ENCODE data around the gene RPP25. TPM values are rescaled to one million over a fixed set of nuclear protein-coding genes. Genes with fewer than 3 reads are reported as not detected.
"Not testable (repeated sequence)": the region's sequence is repeated elsewhere in the genome, so short reads cannot be mapped to it uniquely, and the experiment has no call there.

RPP25 gene
- total RNA-seq, 2 experiments from 2014 or later = 6.5 to 7.2 TPM

DNA sequence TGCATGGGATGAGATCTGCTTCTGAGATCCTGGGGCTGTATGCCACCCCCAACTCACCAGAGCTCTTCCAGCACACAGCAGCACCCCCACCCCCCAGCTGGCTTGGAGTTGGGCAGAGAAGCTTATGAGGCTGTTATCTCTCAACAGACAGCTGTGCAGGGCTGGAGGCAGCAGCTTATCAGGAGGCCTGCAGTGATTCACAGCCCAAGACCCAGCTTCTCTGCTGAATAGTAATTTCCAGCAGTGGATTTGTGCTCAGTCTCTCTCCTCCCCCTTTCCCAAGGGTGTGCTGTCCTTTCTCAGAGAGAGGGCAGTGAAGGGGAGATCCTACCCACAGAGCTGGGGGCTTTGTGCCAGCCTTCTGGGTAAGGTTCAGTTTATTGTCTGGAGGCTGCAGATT is 2.1 kb downstream of the RPP25 start:
- ChIA-PET POLR2A (interaction anchor here (0.6 to 0.8 kb wide), 2 partner anchors 17 to 167 kb away, joined by 3 to 4 read pairs; partner anchors contain the start of gene COX5A), CTCF (interaction anchor here (1.0 to 10.6 kb wide), 6 partner anchors 14 to 184 kb away, joined by 3 to 95 read pairs (median 5); partner anchors contain the start of gene FAM219B)
- ATAC-seq (no peak), DNase-seq (no peak)
- H3K27ac Mint-ChIP-seq = no peak overlapping the region
- H3K4me1 Mint-ChIP-seq (ENCODE audit: low read depth) = peaks cover 41% of the 10 kb centered on the region
- H3K4me3 Mint-ChIP-seq = no peak overlapping the region
- peaks cover 3% of the 10 kb centered on the region for H3K36me3 Mint-ChIP-seq (ENCODE audit: low read depth)
- H3K9me3 Mint-ChIP-seq (ENCODE audit: insufficient read depth) = no peaks in the 10 kb centered on the region
- peaks cover 28% of the 10 kb centered on the region for H3K27me3 Mint-ChIP-seq (ENCODE audit: low read depth)

- H3K4me1 Mint-ChIP-seq (ENCODE audit: low read depth) = peaks cover 18% of the 10 kb centered on the region
- no peak overlapping the region for H3K27ac Mint-ChIP-seq
These were observed 5.6 kb downstream of the RPP25 start for GRCh38 chr15:74951006-74951405.

GRCh38 chr15:74950078-74950908 is 6.3 kb downstream of the RPP25 start:
- Mint-ChIP-seq H3K27ac (no peak overlapping the region), H3K36me3 (ENCODE audit: low read depth) (no peaks in the 10 kb centered on the region), H3K9me3 (ENCODE audit: insufficient read depth) (no peaks in the 10 kb centered on the region), H3K27me3 (ENCODE audit: low read depth) (peaks cover 6% of the 10 kb centered on the region), H3K4me1 (ENCODE audit: low read depth) (peaks cover 11% of the 10 kb centered on the region), H3K4me3 (no peak overlapping the region)
- ChIA-PET POLR2A (interaction anchor here (0.8 kb wide), 1 partner anchor 57 kb away, joined by 3 read pairs; no protein-coding TSS in a partner anchor), CTCF (interaction anchor here (0.5 to 10.6 kb wide), 35 partner anchors 9 to 333 kb away, joined by 3 to 95 read pairs (median 5); partner anchors contain the start of genes COX5A, CSK, FAM219B and SCAMP5)
- peak; percentile 85 for DNase-seq
- ATAC-seq = peak; percentile 88

More at GRCh38 chr15:74951006-74951405, 5.6 kb downstream of the RPP25 start:
- ChIA-PET POLR2A (interaction anchor here (0.8 kb wide), 1 partner anchor 57 kb away, joined by 3 read pairs; no protein-coding TSS in a partner anchor), CTCF (interaction anchor here (0.5 to 10.6 kb wide), 33 partner anchors 10 to 334 kb away, joined by 3 to 95 read pairs (median 5); partner anchors contain the start of genes COX5A, CSK, FAM219B and SCAMP5)
- Mint-ChIP-seq H3K4me3 (no peak overlapping the region), H3K27me3 (ENCODE audit: low read depth) (peaks cover 9% of the 10 kb centered on the region), H3K9me3 (ENCODE audit: insufficient read depth) (no peaks in the 10 kb centered on the region), H3K36me3 (ENCODE audit: low read depth) (no peaks in the 10 kb centered on the region)
- ATAC-seq = no peak
- no peak for DNase-seq

GRCh38 chr15:74937590-74938371 is 18.8 kb downstream of the RPP25 start, which contains the start of gene COX5A:
Gene COX5A (minus strand): TSS chr15:74938073. CDS start chr15:74938014, 59 bp downstream.
- DNase-seq (peak; percentile 95), ATAC-seq (peak; percentile 97)
- CTCF ChIA-PET = interaction anchor here (0.9 to 1.5 kb wide), 6 partner anchors 12 to 168 kb away, joined by 3 to 6 read pairs (median 3); no protein-coding TSS in a partner anchor
- Mint-ChIP-seq H3K9me3 (ENCODE audit: insufficient read depth) (no peaks in the 10 kb centered on the region), H3K4me1 (ENCODE audit: low read depth) (peaks cover 41% of the 10 kb centered on the region), H3K27ac (peak within 1 kb of the TSS; percentile 92), H3K4me3 (peak within 1 kb of the TSS; percentile 91), H3K27me3 (ENCODE audit: low read depth) (peaks cover 2% of the 10 kb centered on the region), H3K36me3 (ENCODE audit: low read depth) (peaks cover 23% of the 10 kb centered on the region)
- POLR2A ChIA-PET = interaction anchor here (0.6 to 2.1 kb wide), 10 partner anchors 16 to 264 kb away, joined by 3 to 7 read pairs (median 4); partner anchors contain the start of genes C15orf39 and FAM219B

- POLR2A ChIA-PET = interaction anchor here (0.6 to 2.1 kb wide), 4 partner anchors 31 to 160 kb away, joined by 3 to 7 read pairs (median 4); partner anchors contain the start of gene FAM219B
- H3K36me3 Mint-ChIP-seq (ENCODE audit: low read depth) = peaks cover 25% of the 10 kb centered on the region
These were observed 19.3 kb downstream of the RPP25 start for GRCh38 chr15:74937272-74937589.

DNA sequence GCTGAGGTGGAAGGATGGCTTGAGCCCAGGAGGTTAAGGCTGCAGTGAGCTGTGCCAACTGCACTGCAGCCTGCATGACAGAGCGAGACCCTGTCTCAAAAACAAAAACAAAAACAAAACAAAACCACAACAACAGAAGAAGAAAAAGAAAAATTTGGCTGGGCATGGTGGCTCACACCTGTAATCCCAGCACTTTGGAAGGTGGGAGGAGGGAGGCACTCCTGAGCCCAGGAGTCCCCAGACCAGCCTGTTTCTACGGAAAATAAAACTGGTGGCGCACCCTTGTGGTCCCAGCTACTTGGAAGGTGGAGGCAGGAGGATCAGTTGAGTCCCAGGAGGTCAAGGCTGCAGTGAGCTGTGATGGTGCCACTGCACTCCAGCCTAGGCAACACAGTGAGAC is 21.4 kb downstream of the RPP25 start:
- POLR2A ChIA-PET = interaction anchor here (0.6 to 1.6 kb wide), 2 partner anchors 29 to 209 kb away, joined by 3 to 4 read pairs; no protein-coding TSS in a partner anchor
- CTCF ChIA-PET = interaction anchor here (1.4 to 4.1 kb wide), 3 partner anchors 16 to 158 kb away, joined by 3 to 12 read pairs (median 5); no protein-coding TSS in a partner anchor
- DNase-seq = not testable (repeated sequence)

More at GRCh38 chr15:74937272-74937589, 19.3 kb downstream of the RPP25 start:
- CTCF ChIA-PET = interaction anchor here (1.2 to 4.1 kb wide), 2 partner anchors 36 to 167 kb away, joined by 3 to 12 read pairs; no protein-coding TSS in a partner anchor
- DNase-seq (no peak), ATAC-seq (no peak)
- Mint-ChIP-seq H3K27me3 (ENCODE audit: low read depth) (peaks cover 2% of the 10 kb centered on the region), H3K27ac (peak overlapping the region; percentile 92), H3K4me3 (peak overlapping the region; percentile 91), H3K9me3 (ENCODE audit: insufficient read depth) (no peaks in the 10 kb centered on the region), H3K4me1 (ENCODE audit: low read depth) (peaks cover 44% of the 10 kb centered on the region)

DNA sequence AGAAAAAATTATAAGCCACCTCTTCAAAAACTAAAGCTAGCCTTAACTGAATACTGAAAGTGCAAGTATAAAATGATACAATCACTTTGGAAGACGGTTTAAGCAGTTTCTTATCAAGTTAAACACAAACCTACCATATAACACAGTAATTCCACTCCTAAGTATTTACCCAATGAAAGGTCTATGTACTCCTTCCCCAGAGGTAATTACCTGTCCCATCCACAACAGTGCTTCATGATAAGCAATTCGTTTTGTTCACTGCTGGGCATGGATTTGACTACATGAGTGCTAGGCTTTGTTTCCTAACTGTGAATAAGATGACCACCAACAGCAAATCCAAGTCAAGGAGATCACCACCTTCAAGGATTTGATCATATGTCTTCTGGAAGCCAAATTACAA is 23.0 kb downstream of the RPP25 start:
- Mint-ChIP-seq H3K9me3 (ENCODE audit: insufficient read depth) (no peaks in the 10 kb centered on the region), H3K27ac (peak overlapping the region; percentile 60), H3K36me3 (ENCODE audit: low read depth) (peaks cover 45% of the 10 kb centered on the region), H3K4me3 (no peak overlapping the region), H3K4me1 (ENCODE audit: low read depth) (peaks cover 44% of the 10 kb centered on the region), H3K27me3 (ENCODE audit: low read depth) (no peaks in the 10 kb centered on the region)
- ChIA-PET CTCF (interaction anchor here (1.1 to 4.1 kb wide), 4 partner anchors 12 to 1034 kb away, joined by 3 to 12 read pairs (median 4); no protein-coding TSS in a partner anchor), POLR2A (interaction anchor here (1.0 kb wide), 1 partner anchor 15 kb away, joined by 3 read pairs; no protein-coding TSS in a partner anchor)
- ATAC-seq (no peak), DNase-seq (no peak)

More for the DNA sequence above, 21.4 kb downstream of the RPP25 start:
- Mint-ChIP-seq H3K27ac (peak overlapping the region; percentile 65), H3K36me3 (ENCODE audit: low read depth) (peaks cover 34% of the 10 kb centered on the region), H3K4me3 (peak overlapping the region; percentile 56), H3K4me1 (ENCODE audit: low read depth) (peaks cover 48% of the 10 kb centered on the region)
- not testable (repeated sequence) for H3K9me3 Mint-ChIP-seq (ENCODE audit: insufficient read depth); H3K27me3 Mint-ChIP-seq (ENCODE audit: low read depth); ATAC-seq

- ATAC-seq = no peak
- ChIA-PET POLR2A (no interaction called here), CTCF (no interaction called here)
- Mint-ChIP-seq H3K36me3 (ENCODE audit: low read depth) (peaks cover 48% of the 10 kb centered on the region), H3K9me3 (ENCODE audit: insufficient read depth) (no peaks in the 10 kb centered on the region), H3K4me1 (ENCODE audit: low read depth) (peaks cover 14% of the 10 kb centered on the region), H3K27me3 (ENCODE audit: low read depth) (no peaks in the 10 kb centered on the region), H3K27ac (no peak overlapping the region), H3K4me3 (no peak overlapping the region)
- no peak for DNase-seq
These were observed 27.8 kb downstream of the RPP25 start for GRCh38 chr15:74928771-74929198.

DNA sequence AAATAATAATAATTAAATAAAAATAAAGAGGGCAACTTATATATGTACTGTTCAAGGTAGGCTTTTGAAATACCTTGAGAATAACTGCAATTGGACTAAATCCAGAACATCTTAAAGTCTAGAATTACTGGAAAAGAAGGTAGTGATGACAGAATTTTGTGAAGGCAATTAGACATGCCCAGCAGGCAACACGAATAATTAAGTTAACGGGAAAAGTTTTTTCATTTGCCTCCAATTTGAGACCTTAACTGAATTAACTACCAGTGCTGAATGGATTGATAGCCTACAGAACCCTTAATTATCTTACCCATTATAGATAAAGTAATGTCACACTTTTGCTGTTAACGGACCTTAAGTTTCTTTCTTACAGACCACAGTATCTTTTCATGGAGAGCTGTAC is 32.0 kb downstream of the RPP25 start:
- ChIA-PET POLR2A (no interaction called here), CTCF (interaction anchor here (1.4 kb wide), 1 partner anchor 23 kb away, joined by 3 read pairs; no protein-coding TSS in a partner anchor)
- ATAC-seq (no peak), DNase-seq (no peak)
- H3K4me1 Mint-ChIP-seq (ENCODE audit: low read depth) = peaks cover 12% of the 10 kb centered on the region
- peaks cover 52% of the 10 kb centered on the region for H3K36me3 Mint-ChIP-seq (ENCODE audit: low read depth)
- H3K27ac Mint-ChIP-seq = no peak overlapping the region
- no peaks in the 10 kb centered on the region for H3K27me3 Mint-ChIP-seq (ENCODE audit: low read depth)
- no peaks in the 10 kb centered on the region for H3K9me3 Mint-ChIP-seq (ENCODE audit: insufficient read depth)
- no peak overlapping the region for H3K4me3 Mint-ChIP-seq

GRCh38 chr15:74920456-74920855 is 36.1 kb downstream of the RPP25 start:
- ATAC-seq = no peak
- no peak overlapping the region for H3K27ac Mint-ChIP-seq
- POLR2A ChIA-PET = interaction anchor here (1.2 kb wide), 1 partner anchor 14 kb away, joined by 5 read pairs; the partner anchor contains the start of gene FAM219B
- CTCF ChIA-PET = interaction anchor here (1.0 to 15.0 kb wide), 7 partner anchors 8 to 120 kb away, joined by 3 to 80 read pairs (median 5); partner anchors contain the start of gene FAM219B
- H3K9me3 Mint-ChIP-seq (ENCODE audit: insufficient read depth) = no peaks in the 10 kb centered on the region
- H3K27me3 Mint-ChIP-seq (ENCODE audit: low read depth) = no peaks in the 10 kb centered on the region
- peaks cover 52% of the 10 kb centered on the region for H3K36me3 Mint-ChIP-seq (ENCODE audit: low read depth)
- DNase-seq = no peak
- H3K4me3 Mint-ChIP-seq = no peak overlapping the region
- peaks cover 12% of the 10 kb centered on the region for H3K4me1 Mint-ChIP-seq (ENCODE audit: low read depth)
